K562 (cell line): ENCODE measurements around the gene EPC2. TPM values are rescaled to one million over a fixed set of nuclear protein-coding genes. Genes with fewer than 3 reads are reported as not detected.
A peak's percentile ranks its signal among the peaks of the same experiment; 100 is the strongest.

Experiments used
- C11orf30 ChIP-seq: fragments of 450-650 bp; IDR thresholded peaks from 2 replicates; pipeline ENCODE4 v1.6.1; 2016; ENCODE audit warnings: low read depth, mild to moderate bottlenecking
- CHD2 ChIP-seq: IDR thresholded peaks from 2 replicates; pipeline ENCODE4 v1.6.1; 2011; ENCODE audit warnings: low read depth, low read length
- ETV1 ChIP-seq: fragments of 450-650 bp; conservative IDR thresholded peaks from 2 replicates; pipeline ENCODE4 v1.6.1; 2016; ENCODE audit warnings: missing genetic modification characterization, control low read depth, low read depth, missing compliant biosample characterization
- HLTF ChIP-seq: fragments of 450-650 bp; IDR thresholded peaks from 2 replicates; pipeline ENCODE4 v1.6.1; 2016
- LEF1 ChIP-seq: fragments of 450-650 bp; IDR thresholded peaks from 2 replicates; pipeline ENCODE4 v1.6.1; 2016; ENCODE audit warnings: mild to moderate bottlenecking
- MAFF ChIP-seq: IDR thresholded peaks from 2 replicates; pipeline ENCODE4 v1.6.1; 2012; ENCODE audit warnings: low read length, improper control_type of control experiment
- MAZ ChIP-seq, 2 experiments: fragments of 450-650 bp in 1 of 2; sonication (generic) in 1 of 2; formaldehyde crosslinking; IDR thresholded peaks in 1 of 2; conservative IDR thresholded peaks in 1 of 2; 2 replicates each; pipeline versions ENCODE4 v1.4.0 to v1.5.0; 2020; ENCODE audit warnings: mild to moderate bottlenecking in 1 of 2, missing genetic modification reagents in 1 of 2
- MECOM ChIP-seq: fragments of 250-450 bp; sonication (Bioruptor Pico); IDR thresholded peaks from 2 replicates; pipeline ENCODE4 v1.8.0; 2022; ENCODE audit warnings: inconsistent platforms
- PHF8 ChIP-seq: fragments of 200-600 bp; sonication (generic); IDR thresholded peaks from 2 replicates; pipeline ENCODE4 v1.6.1; 2012; ENCODE audit warnings: mixed run types, mild to moderate bottlenecking, inconsistent platforms, low read length, moderate library complexity, borderline replicate concordance
- PYGO2 ChIP-seq: fragments of 450-650 bp; IDR thresholded peaks from 2 replicates; pipeline ENCODE4 v1.6.1; 2016; ENCODE audit warnings: mild to moderate bottlenecking, missing genetic modification characterization, moderate library complexity, missing compliant biosample characterization
- RHOXF2B ChIP-seq: fragments of 250-450 bp; sonication (Bioruptor Pico); conservative IDR thresholded peaks from 2 replicates; pipeline ENCODE4 v1.5.1; 2021
- SPI1 ChIP-seq: IDR thresholded peaks from 2 replicates; pipeline ENCODE4 v1.6.1; 2011; ENCODE audit warnings: low read depth, low read length, control low read depth, borderline replicate concordance
- SREBF2 ChIP-seq: sonication (generic); formaldehyde crosslinking; IDR thresholded peaks from 2 replicates; pipeline ENCODE4 v1.4.0; 2020; ENCODE audit warnings: mild to moderate bottlenecking, missing genetic modification reagents
- ZFP36 ChIP-seq: fragments of 150-350 bp; IDR thresholded peaks from 2 replicates; pipeline ENCODE4 v1.6.1; 2018; ENCODE audit warnings: low read length, low read depth; ENCODE audit not compliant: partially characterized antibody
- ZNF146 ChIP-seq: IDR thresholded peaks from one replicate; pipeline ENCODE4 v1.6.1; 2018; ENCODE audit warnings: missing compliant biosample characterization; ENCODE audit not compliant: unreplicated experiment
- ZNF436 ChIP-seq: fragments of 250-450, 450-650 bp; sonication (Bioruptor Pico); formaldehyde crosslinking; IDR thresholded peaks from 2 replicates; pipeline ENCODE4 v1.7.0; 2020; ENCODE audit warnings: mild to moderate bottlenecking
- polyA plus RNA-seq, 8 experiments: library from polyadenylated mRNA; depleted of rRNA in 4 of 8; stranded (reverse) in 5 of 8; unstranded in 3 of 8; fragments of >200 nt; fragmentation: Nextera tagmentation in 2 of 8; fragmentation: Illumina TruSeq in 1 of 8; extraction: Ambion mirVana in 2 of 8; extraction: Trizol in 1 of 8; gene quantifications; 2 replicates each; pipeline versions ENCODE4 v1.2.1 to v1.2.3, GENCODE V29; 2011 to 2014; ENCODE audit warnings: inconsistent platforms in 1 of 8, missing spikeins in 1 of 8
- total RNA-seq, 7 experiments: library from RNA; depleted of rRNA in 6 of 7; stranded (reverse); fragments of >200 nt in 6 of 7; fragmentation: Illumina TruSeq in 2 of 7; extraction: Trizol in 2 of 7; gene quantifications; 2 replicates each; pipeline versions ENCODE4 v1.2.1 to v1.2.3, GENCODE V29; 2011 to 2021; ENCODE audit warnings: low replicate concordance in 1 of 7
- TF ChIP-seq, protein P1 (sequence below): fragments of 450-650 bp; formaldehyde crosslinking; IDR thresholded peaks from 2 replicates; pipeline ENCODE4 v1.4.0; 2020; ENCODE audit warnings: mild to moderate bottlenecking, moderate library complexity
- TF ChIP-seq, protein P2 (sequence below): fragments of 250-450 bp; sonication (Bioruptor Pico); IDR thresholded peaks from 2 replicates; pipeline ENCODE4 v1.4.0; 2020; ENCODE audit warnings: mild to moderate bottlenecking, moderate library complexity, borderline replicate concordance
- TF ChIP-seq, protein P3 (sequence below): fragments of 450-650 bp; formaldehyde crosslinking; IDR thresholded peaks from 2 replicates; pipeline ENCODE4 v1.4.0; 2020; ENCODE audit warnings: mild to moderate bottlenecking, moderate library complexity
- TF ChIP-seq, protein P4 (sequence below): fragments of 450-650 bp; IDR thresholded peaks from 2 replicates; pipeline ENCODE4 v1.6.1; 2016

Gene EPC2
- total and polyA plus RNA-seq, 9 of the 15 experiments (the other 6 are each of a cell fraction or from before 2014, with no cell fraction given), result 7.0 to 35.8 (median 29.1) TPM

- TF ChIP-seq, protein P1, sequence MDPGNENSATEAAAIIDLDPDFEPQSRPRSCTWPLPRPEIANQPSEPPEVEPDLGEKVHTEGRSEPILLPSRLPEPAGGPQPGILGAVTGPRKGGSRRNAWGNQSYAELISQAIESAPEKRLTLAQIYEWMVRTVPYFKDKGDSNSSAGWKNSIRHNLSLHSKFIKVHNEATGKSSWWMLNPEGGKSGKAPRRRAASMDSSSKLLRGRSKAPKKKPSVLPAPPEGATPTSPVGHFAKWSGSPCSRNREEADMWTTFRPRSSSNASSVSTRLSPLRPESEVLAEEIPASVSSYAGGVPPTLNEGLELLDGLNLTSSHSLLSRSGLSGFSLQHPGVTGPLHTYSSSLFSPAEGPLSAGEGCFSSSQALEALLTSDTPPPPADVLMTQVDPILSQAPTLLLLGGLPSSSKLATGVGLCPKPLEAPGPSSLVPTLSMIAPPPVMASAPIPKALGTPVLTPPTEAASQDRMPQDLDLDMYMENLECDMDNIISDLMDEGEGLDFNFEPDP (CRISPR knock-in tag), result 0 out of 2 replicates have a peak, but pooled peaks have one; percentile 22
- no peak for TF ChIP-seq SREBF2 (CRISPR knock-in tag)
- no peak for TF ChIP-seq CHD2
- no peak for TF ChIP-seq PYGO2 (tag)
- no peak for TF ChIP-seq ZNF146
- TF ChIP-seq RHOXF2B (CRISPR knock-in tag), result no peak
- 0 out of 2 replicates have a peak, but pooled peaks have one; percentile 27 for TF ChIP-seq MECOM (CRISPR knock-in tag)
- no peak for TF ChIP-seq C11orf30
- 0 out of 4 replicates have a peak, but pooled peaks of 1 of the 2 experiments have one; percentile 7 for TF ChIP-seq MAZ (CRISPR knock-in tag; conservative IDR thresholded peaks at IDR 0.05 in 1 of 2, IDR thresholded peaks at IDR 0.05 in 1 of 2)
- TF ChIP-seq ZNF436 (CRISPR knock-in tag), result no peak
- TF ChIP-seq SPI1, result no peak
- no peak for TF ChIP-seq HLTF
- TF ChIP-seq, protein P2, sequence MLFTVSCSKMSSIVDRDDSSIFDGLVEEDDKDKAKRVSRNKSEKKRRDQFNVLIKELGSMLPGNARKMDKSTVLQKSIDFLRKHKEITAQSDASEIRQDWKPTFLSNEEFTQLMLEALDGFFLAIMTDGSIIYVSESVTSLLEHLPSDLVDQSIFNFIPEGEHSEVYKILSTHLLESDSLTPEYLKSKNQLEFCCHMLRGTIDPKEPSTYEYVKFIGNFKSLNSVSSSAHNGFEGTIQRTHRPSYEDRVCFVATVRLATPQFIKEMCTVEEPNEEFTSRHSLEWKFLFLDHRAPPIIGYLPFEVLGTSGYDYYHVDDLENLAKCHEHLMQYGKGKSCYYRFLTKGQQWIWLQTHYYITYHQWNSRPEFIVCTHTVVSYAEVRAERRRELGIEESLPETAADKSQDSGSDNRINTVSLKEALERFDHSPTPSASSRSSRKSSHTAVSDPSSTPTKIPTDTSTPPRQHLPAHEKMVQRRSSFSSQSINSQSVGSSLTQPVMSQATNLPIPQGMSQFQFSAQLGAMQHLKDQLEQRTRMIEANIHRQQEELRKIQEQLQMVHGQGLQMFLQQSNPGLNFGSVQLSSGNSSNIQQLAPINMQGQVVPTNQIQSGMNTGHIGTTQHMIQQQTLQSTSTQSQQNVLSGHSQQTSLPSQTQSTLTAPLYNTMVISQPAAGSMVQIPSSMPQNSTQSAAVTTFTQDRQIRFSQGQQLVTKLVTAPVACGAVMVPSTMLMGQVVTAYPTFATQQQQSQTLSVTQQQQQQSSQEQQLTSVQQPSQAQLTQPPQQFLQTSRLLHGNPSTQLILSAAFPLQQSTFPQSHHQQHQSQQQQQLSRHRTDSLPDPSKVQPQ (CRISPR knock-in tag), result 0 out of 2 replicates have a peak, but pooled peaks have one; percentile 6
- 0 out of 2 replicates have a peak, but pooled peaks have one; percentile 8 for TF ChIP-seq LEF1
- TF ChIP-seq, protein P3, sequence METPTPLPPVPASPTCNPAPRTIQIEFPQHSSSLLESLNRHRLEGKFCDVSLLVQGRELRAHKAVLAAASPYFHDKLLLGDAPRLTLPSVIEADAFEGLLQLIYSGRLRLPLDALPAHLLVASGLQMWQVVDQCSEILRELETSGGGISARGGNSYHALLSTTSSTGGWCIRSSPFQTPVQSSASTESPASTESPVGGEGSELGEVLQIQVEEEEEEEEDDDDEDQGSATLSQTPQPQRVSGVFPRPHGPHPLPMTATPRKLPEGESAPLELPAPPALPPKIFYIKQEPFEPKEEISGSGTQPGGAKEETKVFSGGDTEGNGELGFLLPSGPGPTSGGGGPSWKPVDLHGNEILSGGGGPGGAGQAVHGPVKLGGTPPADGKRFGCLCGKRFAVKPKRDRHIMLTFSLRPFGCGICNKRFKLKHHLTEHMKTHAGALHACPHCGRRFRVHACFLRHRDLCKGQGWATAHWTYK (CRISPR knock-in tag), result no peak
- no peak for TF ChIP-seq MAFF
- TF ChIP-seq ETV1 (tag), result 0 out of 2 replicates have a peak, but pooled peaks have one; percentile 33
- no peak for TF ChIP-seq ZFP36
- no peak for TF ChIP-seq PHF8
- TF ChIP-seq, protein P4, sequence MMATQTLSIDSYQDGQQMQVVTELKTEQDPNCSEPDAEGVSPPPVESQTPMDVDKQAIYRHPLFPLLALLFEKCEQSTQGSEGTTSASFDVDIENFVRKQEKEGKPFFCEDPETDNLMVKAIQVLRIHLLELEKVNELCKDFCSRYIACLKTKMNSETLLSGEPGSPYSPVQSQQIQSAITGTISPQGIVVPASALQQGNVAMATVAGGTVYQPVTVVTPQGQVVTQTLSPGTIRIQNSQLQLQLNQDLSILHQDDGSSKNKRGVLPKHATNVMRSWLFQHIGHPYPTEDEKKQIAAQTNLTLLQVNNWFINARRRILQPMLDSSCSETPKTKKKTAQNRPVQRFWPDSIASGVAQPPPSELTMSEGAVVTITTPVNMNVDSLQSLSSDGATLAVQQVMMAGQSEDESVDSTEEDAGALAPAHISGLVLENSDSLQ, result peak; percentile 73
Measured at GRCh38 chr2:148643421-148643820, 1.1 kb upstream of the EPC2 start (continued).
